WTC11 (cell line): ENCODE results near the gene KIF5A. TPM values are rescaled to one million over a fixed set of nuclear protein-coding genes. Genes with fewer than 3 reads are reported as not detected.

Experiments
- ATAC-seq: fragments of 200-7000 bp; cut with Tn5 transposase; 2 replicates; pipeline ENCODE4 v1.10.0; 2021; ENCODE audit warnings: mild to moderate bottlenecking, moderate library complexity
- CTCF ChIA-PET: fragments of 300-600 bp; sonication (Branson Sonifier 250); formaldehyde crosslinking; loops from one replicate; lab custom pipeline; 2021; ENCODE audit warnings: antibody characterized with exemption; lab: Charles Lee
- POLR2A ChIA-PET: fragments of 350-600 bp; sonication (Branson Sonifier 250); formaldehyde crosslinking; loops from one replicate; lab custom pipeline; 2021; ENCODE audit warnings: antibody characterized with exemption; lab: Charles Lee
- DNase-seq: peaks from one replicate; pipeline ENCODE4 v3.0.0; 2021; ENCODE audit warnings: low spot score
- H3K27ac Mint-ChIP-seq: 2 replicates; pipeline ENCODE4 v1.8.0; 2021; ENCODE audit warnings: mixed read lengths
- H3K27me3 Mint-ChIP-seq: 2 replicates; pipeline ENCODE4 v1.8.0; 2021; ENCODE audit warnings: low read depth, mild to moderate bottlenecking, moderate library complexity, mixed read lengths
- H3K36me3 Mint-ChIP-seq: 2 replicates; pipeline ENCODE4 v1.8.0; 2021; ENCODE audit warnings: mixed read lengths
- H3K4me1 Mint-ChIP-seq: 2 replicates; pipeline ENCODE4 v1.8.0; 2022; ENCODE audit warnings: mixed read lengths
- H3K4me3 Mint-ChIP-seq: 2 replicates; pipeline ENCODE4 v1.8.0; 2021; ENCODE audit warnings: mild to moderate bottlenecking, moderate library complexity, mixed read lengths
- H3K9me3 Mint-ChIP-seq: 2 replicates; pipeline ENCODE4 v1.8.0; 2021; ENCODE audit warnings: mixed read lengths
- AFF4 ChIP-seq: sonication (generic); formaldehyde crosslinking; IDR thresholded peaks from 2 replicates; pipeline ENCODE4 v1.8.1; 2023; ENCODE audit warnings: mild to moderate bottlenecking, missing genetic modification reagents, borderline replicate concordance
- ERG ChIP-seq: fragments of 250-450 bp; sonication (Bioruptor Pico); IDR thresholded peaks from 2 replicates; pipeline ENCODE4 v1.8.0; 2021; ENCODE audit warnings: mild to moderate bottlenecking
- FOXP1 ChIP-seq: sonication (generic); formaldehyde crosslinking; IDR thresholded peaks from 2 replicates; pipeline ENCODE4 v1.8.0; 2022; ENCODE audit warnings: missing genetic modification reagents, mild to moderate bottlenecking, moderate library complexity, borderline replicate concordance
- HMGXB4 ChIP-seq: sonication (generic); formaldehyde crosslinking; IDR thresholded peaks from 2 replicates; pipeline ENCODE4 v1.8.1; 2023; ENCODE audit warnings: mild to moderate bottlenecking, moderate library complexity, missing genetic modification reagents
- MYBL2 ChIP-seq: sonication (generic); formaldehyde crosslinking; IDR thresholded peaks from 2 replicates; pipeline ENCODE4 v1.8.1; 2023; ENCODE audit warnings: mild to moderate bottlenecking, moderate library complexity, missing genetic modification reagents
- NR1H2 ChIP-seq: sonication (generic); formaldehyde crosslinking; IDR thresholded peaks from 2 replicates; pipeline ENCODE4 v1.9.0; 2021; ENCODE audit warnings: mild to moderate bottlenecking, moderate library complexity, missing genetic modification reagents
- TEAD4 ChIP-seq: sonication (generic); formaldehyde crosslinking; IDR thresholded peaks from 2 replicates; pipeline ENCODE4 v1.8.0; 2022; ENCODE audit warnings: mild to moderate bottlenecking, missing genetic modification reagents
- ZNF232 ChIP-seq: sonication (generic); formaldehyde crosslinking; IDR thresholded peaks from 2 replicates; pipeline ENCODE4 v1.8.0; 2022; ENCODE audit warnings: mild to moderate bottlenecking, missing genetic modification reagents
- ZNF416 ChIP-seq: fragments of 250-450 bp; sonication (Bioruptor Pico); IDR thresholded peaks from 2 replicates; pipeline ENCODE4 v1.9.0; 2021; ENCODE audit warnings: mild to moderate bottlenecking, inconsistent platforms
- ZNF512 ChIP-seq: sonication (generic); formaldehyde crosslinking; IDR thresholded peaks from 2 replicates; pipeline ENCODE4 v1.8.1; 2022; ENCODE audit warnings: missing genetic modification reagents, borderline replicate concordance
- total RNA-seq: library from RNA; stranded (reverse); gene quantifications from 3 replicates; pipeline ENCODE4 v1.2.3, GENCODE V29; 2021
- TF ChIP-seq, protein P1 (sequence below): sonication (generic); formaldehyde crosslinking; conservative IDR thresholded peaks from 2 replicates; pipeline ENCODE4 v1.8.1; 2022; ENCODE audit warnings: mild to moderate bottlenecking, missing genetic modification reagents
- TF ChIP-seq, protein P2 (sequence below): fragments of 250-450 bp; sonication (Bioruptor Pico); IDR thresholded peaks from 2 replicates; pipeline ENCODE4 v1.9.0; 2021; ENCODE audit warnings: mild to moderate bottlenecking
- TF ChIP-seq, protein P3 (sequence below): sonication (generic); formaldehyde crosslinking; IDR thresholded peaks from 2 replicates; pipeline ENCODE4 v1.8.1; 2023; ENCODE audit warnings: mild to moderate bottlenecking, missing genetic modification reagents, moderate library complexity
- TF ChIP-seq, protein P4 (sequence below): sonication (generic); formaldehyde crosslinking; IDR thresholded peaks from 2 replicates; pipeline ENCODE4 v1.8.0; 2022; ENCODE audit warnings: mild to moderate bottlenecking, missing genetic modification reagents

KIF5A gene
- total RNA-seq, 1 experiment from 2014 or later: 16.1 TPM

DNA sequence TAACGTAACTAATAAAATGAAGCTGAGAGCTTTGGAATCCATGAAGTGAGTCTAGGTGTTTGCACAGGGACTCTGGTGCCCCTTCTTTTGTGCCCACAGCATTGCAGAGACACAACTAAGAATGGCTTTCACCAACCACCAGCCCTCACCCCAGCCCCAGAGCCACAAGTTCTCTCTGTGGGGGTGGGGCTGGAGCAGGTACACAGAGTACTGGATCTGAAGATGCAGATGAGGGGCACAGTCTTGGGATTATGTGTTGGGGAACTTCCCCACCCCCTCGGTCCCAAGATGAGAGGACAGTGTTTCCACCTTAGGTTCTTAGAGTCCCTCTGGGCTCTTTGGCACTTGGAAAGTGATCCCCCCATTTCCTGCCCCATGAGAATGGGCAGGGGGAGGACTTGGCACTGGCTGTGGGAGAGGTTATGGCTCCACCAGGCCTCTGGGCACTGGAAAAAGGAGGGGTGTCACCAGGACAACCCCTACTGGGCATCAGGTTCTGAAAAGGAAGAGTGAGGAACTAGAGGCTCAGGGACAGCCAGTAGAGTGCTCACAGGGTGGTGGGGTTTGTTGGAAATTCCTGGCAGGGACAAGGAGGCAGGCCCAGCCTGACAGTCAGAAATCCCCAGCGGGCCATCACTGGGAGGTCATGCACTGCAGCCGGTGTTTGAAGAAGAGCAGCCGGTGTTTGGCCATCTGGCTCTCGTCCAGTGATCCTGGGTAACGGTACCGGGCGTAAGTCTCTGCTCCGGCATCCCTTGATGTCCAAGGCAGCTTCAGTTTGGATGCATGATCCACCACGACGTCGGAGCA is 76.5 kb downstream of the KIF5A start:
- Mint-ChIP-seq H3K36me3 (no peaks in the 10 kb centered on the region), H3K9me3 (no peaks in the 10 kb centered on the region), H3K27me3 (peaks cover 100% of the 10 kb centered on the region), H3K27ac (no peak overlapping the region), H3K4me3 (peak overlapping the region; percentile 55), H3K4me1 (peaks cover 21% of the 10 kb centered on the region)
- POLR2A ChIA-PET: no interaction called here
- DNase-seq: no peak
- TF ChIP-seq MYBL2 (CRISPR knock-in tag) (no peak), AFF4 (CRISPR knock-in tag) (no peak), FOXP1 (no peak), ZNF416 (no peak)
- TF ChIP-seq, protein P1, sequence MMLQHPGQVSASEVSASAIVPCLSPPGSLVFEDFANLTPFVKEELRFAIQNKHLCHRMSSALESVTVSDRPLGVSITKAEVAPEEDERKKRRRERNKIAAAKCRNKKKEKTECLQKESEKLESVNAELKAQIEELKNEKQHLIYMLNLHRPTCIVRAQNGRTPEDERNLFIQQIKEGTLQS (CRISPR knock-in tag): no peak
- CTCF ChIA-PET: interaction anchor here (1.1 to 2.0 kb wide), 6 partner anchors 12 to 166 kb away, joined by 3 to 11 read pairs (median 8); partner anchors contain the start of gene OS9
- ATAC-seq: no peak

DNA sequence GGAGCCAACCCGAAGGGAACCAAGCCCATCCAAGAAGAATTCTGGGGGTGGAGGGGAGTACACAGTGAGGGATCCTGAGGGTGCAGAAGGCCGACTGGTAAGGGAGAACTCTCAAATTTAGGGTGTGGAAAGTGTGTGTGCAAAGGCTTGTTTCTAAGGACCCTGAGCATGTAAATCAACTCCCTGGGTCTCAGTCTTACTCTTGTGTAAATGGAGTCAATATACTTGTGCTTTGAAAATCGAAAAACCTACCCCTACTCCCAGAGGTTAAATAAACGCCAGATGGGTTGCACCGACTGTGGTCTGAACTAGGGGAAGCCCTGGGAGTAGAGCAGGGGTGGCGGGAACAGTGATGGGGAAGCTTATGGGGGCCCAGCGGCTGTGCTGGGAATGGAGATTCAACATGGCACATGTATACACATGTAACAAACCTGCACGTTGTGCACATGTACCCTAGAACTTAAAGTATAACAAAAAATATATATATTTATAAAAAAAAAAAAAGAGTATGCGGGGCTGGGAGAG is 77.1 kb downstream of the KIF5A start:
- ChIA-PET POLR2A (no interaction called here), CTCF (interaction anchor here (0.6 to 2.1 kb wide), 17 partner anchors 8 to 166 kb away, joined by 3 to 14 read pairs (median 4); partner anchors contain the start of genes AGAP2, ARHGEF25 and OS9)
- H3K4me1 Mint-ChIP-seq: peaks cover 23% of the 10 kb centered on the region
- H3K36me3 Mint-ChIP-seq: no peaks in the 10 kb centered on the region
- no peak overlapping the region for H3K27ac Mint-ChIP-seq
- no peak for DNase-seq
- TF ChIP-seq ERG (CRISPR knock-in tag) (no peak), ZNF232 (CRISPR knock-in tag) (no peak), NR1H2 (CRISPR knock-in tag) (no peak)
- peak overlapping the region; percentile 55 for H3K4me3 Mint-ChIP-seq
- H3K27me3 Mint-ChIP-seq: peaks cover 100% of the 10 kb centered on the region
- ATAC-seq: no peak
- no peaks in the 10 kb centered on the region for H3K9me3 Mint-ChIP-seq

DNA sequence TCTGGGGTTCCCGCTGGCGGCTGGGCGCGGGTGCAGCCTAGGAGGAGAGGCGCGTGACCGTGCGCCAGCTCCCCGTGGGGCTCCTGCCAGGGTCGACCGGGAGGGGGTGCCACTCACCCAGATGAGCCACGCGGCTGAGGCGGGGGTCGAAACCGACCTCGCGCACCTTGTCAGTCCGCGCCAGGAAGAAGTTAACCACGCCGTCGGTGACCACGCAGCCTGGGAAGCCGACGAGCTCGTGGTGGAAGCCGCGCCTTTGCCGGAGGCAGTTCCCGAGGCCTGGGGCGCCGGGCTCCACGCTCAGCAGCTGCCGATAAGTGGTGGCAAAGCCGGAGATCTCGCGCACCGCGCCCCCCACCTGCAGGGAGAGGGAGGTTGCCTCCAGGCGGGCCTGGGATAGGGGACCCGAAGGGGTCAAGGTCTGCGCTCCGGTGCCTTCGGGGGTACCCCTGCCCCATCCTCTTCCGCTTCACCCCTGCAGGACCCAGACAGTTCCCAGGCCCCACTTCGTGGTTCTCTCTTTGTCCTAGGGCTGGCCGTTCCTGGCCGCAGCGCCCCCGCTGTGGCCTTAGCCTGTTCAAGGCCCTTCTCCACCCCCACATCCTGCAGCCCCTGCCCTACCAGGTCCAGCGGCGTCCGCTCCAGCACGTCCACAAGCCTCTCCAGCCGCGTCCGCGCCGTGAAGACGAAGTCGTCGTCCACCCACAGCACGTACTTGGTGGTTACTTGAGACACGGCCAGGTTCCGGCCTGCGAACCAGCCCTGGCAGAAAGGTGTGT is 77.8 kb downstream of the KIF5A start:
- DNase-seq (peak; percentile 53), ATAC-seq (peak; percentile 8)
- H3K4me3 Mint-ChIP-seq: peak overlapping the region; percentile 64
- TF ChIP-seq HMGXB4 (CRISPR knock-in tag) (0 out of 2 replicates have a peak, but pooled peaks have one; percentile 47), TEAD4 (CRISPR knock-in tag) (no peak), ZNF512 (CRISPR knock-in tag) (no peak), FOXP1 (peak; percentile 64; the same call in 1 of the 2 replicates)
- TF ChIP-seq, protein P2, sequence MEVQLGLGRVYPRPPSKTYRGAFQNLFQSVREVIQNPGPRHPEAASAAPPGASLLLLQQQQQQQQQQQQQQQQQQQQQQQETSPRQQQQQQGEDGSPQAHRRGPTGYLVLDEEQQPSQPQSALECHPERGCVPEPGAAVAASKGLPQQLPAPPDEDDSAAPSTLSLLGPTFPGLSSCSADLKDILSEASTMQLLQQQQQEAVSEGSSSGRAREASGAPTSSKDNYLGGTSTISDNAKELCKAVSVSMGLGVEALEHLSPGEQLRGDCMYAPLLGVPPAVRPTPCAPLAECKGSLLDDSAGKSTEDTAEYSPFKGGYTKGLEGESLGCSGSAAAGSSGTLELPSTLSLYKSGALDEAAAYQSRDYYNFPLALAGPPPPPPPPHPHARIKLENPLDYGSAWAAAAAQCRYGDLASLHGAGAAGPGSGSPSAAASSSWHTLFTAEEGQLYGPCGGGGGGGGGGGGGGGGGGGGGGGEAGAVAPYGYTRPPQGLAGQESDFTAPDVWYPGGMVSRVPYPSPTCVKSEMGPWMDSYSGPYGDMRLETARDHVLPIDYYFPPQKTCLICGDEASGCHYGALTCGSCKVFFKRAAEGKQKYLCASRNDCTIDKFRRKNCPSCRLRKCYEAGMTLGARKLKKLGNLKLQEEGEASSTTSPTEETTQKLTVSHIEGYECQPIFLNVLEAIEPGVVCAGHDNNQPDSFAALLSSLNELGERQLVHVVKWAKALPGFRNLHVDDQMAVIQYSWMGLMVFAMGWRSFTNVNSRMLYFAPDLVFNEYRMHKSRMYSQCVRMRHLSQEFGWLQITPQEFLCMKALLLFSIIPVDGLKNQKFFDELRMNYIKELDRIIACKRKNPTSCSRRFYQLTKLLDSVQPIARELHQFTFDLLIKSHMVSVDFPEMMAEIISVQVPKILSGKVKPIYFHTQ (CRISPR knock-in tag): no peak
- TF ChIP-seq, protein P3, sequence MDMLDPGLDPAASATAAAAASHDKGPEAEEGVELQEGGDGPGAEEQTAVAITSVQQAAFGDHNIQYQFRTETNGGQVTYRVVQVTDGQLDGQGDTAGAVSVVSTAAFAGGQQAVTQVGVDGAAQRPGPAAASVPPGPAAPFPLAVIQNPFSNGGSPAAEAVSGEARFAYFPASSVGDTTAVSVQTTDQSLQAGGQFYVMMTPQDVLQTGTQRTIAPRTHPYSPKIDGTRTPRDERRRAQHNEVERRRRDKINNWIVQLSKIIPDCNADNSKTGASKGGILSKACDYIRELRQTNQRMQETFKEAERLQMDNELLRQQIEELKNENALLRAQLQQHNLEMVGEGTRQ: peak; percentile 14; the same call in 1 of the 2 replicates
- TF ChIP-seq, protein P4, sequence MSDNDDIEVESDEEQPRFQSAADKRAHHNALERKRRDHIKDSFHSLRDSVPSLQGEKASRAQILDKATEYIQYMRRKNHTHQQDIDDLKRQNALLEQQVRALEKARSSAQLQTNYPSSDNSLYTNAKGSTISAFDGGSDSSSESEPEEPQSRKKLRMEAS (CRISPR knock-in tag): peak; percentile 83
- ChIA-PET POLR2A (interaction anchor here (1.1 kb wide), 1 partner anchor 8 kb away, joined by 3 read pairs; no protein-coding TSS in a partner anchor), CTCF (interaction anchor here (0.6 to 2.1 kb wide), 19 partner anchors 8 to 167 kb away, joined by 3 to 14 read pairs (median 4); partner anchors contain the start of genes AGAP2, ARHGEF25 and OS9)
- peaks cover 21% of the 10 kb centered on the region for H3K4me1 Mint-ChIP-seq
- no peaks in the 10 kb centered on the region for H3K9me3 Mint-ChIP-seq
- H3K36me3 Mint-ChIP-seq: no peaks in the 10 kb centered on the region
- peaks cover 100% of the 10 kb centered on the region for H3K27me3 Mint-ChIP-seq
- no peak overlapping the region for H3K27ac Mint-ChIP-seq
